HepG2 (cell line): ENCODE data around the gene ARTN. TPM values are rescaled to one million over a fixed set of nuclear protein-coding genes. Genes with fewer than 3 reads are reported as not detected.

Experiments
- ARNT ChIP-seq: fragments of 450-650 bp; IDR thresholded peaks from 2 replicates; pipeline ENCODE4 v1.6.1; 2017
- BRD4 ChIP-seq: sonication (generic); formaldehyde crosslinking; IDR thresholded peaks from 2 replicates; pipeline ENCODE4 v1.4.0; 2020; ENCODE audit warnings: missing genetic modification reagents
- CBFB ChIP-seq: sonication (generic); formaldehyde crosslinking; IDR thresholded peaks from 2 replicates; pipeline ENCODE4 v1.4.0; 2020; ENCODE audit warnings: missing genetic modification reagents
- GABPA ChIP-seq, 2 experiments: IDR thresholded peaks; 2 replicates each; pipeline ENCODE4 v1.6.1; 2011 to 2016; ENCODE audit warnings: low read depth in 2 of 2, low read length in 1 of 2, missing biosample characterization in 1 of 2, missing genetic modification characterization in 1 of 2
- GATAD1 ChIP-seq: IDR thresholded peaks from 2 replicates; pipeline ENCODE4 v1.6.1; 2016; ENCODE audit warnings: missing genetic modification reagents, missing compliant biosample characterization
- MEF2D ChIP-seq: sonication (generic); formaldehyde crosslinking; IDR thresholded peaks from 2 replicates; pipeline ENCODE4 v1.5.1; 2020; ENCODE audit warnings: mild to moderate bottlenecking, missing genetic modification reagents
- NAIF1 ChIP-seq: sonication (generic); formaldehyde crosslinking; IDR thresholded peaks from 2 replicates; pipeline ENCODE4 v1.5.0; 2020; ENCODE audit warnings: mild to moderate bottlenecking, missing genetic modification reagents, borderline replicate concordance
- PHF20 ChIP-seq: sonication (generic); formaldehyde crosslinking; IDR thresholded peaks from 2 replicates; pipeline ENCODE4 v1.5.0; 2020; ENCODE audit warnings: mild to moderate bottlenecking, missing genetic modification reagents
- SNAI1 ChIP-seq: sonication (generic); formaldehyde crosslinking; IDR thresholded peaks from 2 replicates; pipeline ENCODE4 v1.5.0; 2020; ENCODE audit warnings: mild to moderate bottlenecking, missing genetic modification reagents, borderline replicate concordance
- XRCC5 ChIP-seq: fragments of 200-400 bp; formaldehyde crosslinking; optimal IDR thresholded peaks from 2 replicates; pipeline ENCODE3; 2017; ENCODE audit warnings: mild to moderate bottlenecking, low read length
- ZNF160 ChIP-seq: sonication (generic); formaldehyde crosslinking; IDR thresholded peaks from 2 replicates; pipeline ENCODE4 v1.8.0; 2022; ENCODE audit warnings: mild to moderate bottlenecking, inconsistent platforms, missing genetic modification reagents
- ZNF20 ChIP-seq: sonication (generic); formaldehyde crosslinking; IDR thresholded peaks from 2 replicates; pipeline ENCODE4 v1.4.0; 2020; ENCODE audit warnings: mild to moderate bottlenecking, moderate library complexity, missing genetic modification reagents
- ZNF205 ChIP-seq: IDR thresholded peaks from 2 replicates; pipeline ENCODE4 v1.6.1; 2018; ENCODE audit warnings: missing biosample characterization, missing genetic modification reagents
- ZNF260 ChIP-seq: sonication (generic); formaldehyde crosslinking; IDR thresholded peaks from 2 replicates; pipeline ENCODE4 v1.4.0; 2020; ENCODE audit warnings: missing genetic modification reagents, low read depth, mild to moderate bottlenecking, borderline replicate concordance
- ZNF33B ChIP-seq: sonication (generic); formaldehyde crosslinking; IDR thresholded peaks from 2 replicates; pipeline ENCODE4 v1.5.1; 2020; ENCODE audit warnings: mild to moderate bottlenecking, missing genetic modification reagents
- ZNF549 ChIP-seq: sonication (generic); formaldehyde crosslinking; IDR thresholded peaks from 2 replicates; pipeline ENCODE4 v1.5.0; 2020; ENCODE audit warnings: missing genetic modification reagents
- ZNF567 ChIP-seq: sonication (generic); formaldehyde crosslinking; IDR thresholded peaks from 2 replicates; pipeline ENCODE4 v1.8.1; 2023; ENCODE audit warnings: mild to moderate bottlenecking, missing genetic modification reagents, borderline replicate concordance
- ZNF577 ChIP-seq: sonication (generic); formaldehyde crosslinking; IDR thresholded peaks from 2 replicates; pipeline ENCODE4 v1.4.0; 2020; ENCODE audit warnings: mild to moderate bottlenecking, low read depth, missing genetic modification reagents, borderline replicate concordance
- ZNF678 ChIP-seq: sonication (generic); formaldehyde crosslinking; IDR thresholded peaks from 2 replicates; pipeline ENCODE4 v1.4.0; 2020; ENCODE audit warnings: mild to moderate bottlenecking, missing genetic modification reagents
- ZNF777 ChIP-seq: sonication (generic); formaldehyde crosslinking; IDR thresholded peaks from 2 replicates; pipeline ENCODE4 v1.4.0; 2020; ENCODE audit warnings: missing genetic modification reagents
- ZNF879 ChIP-seq: sonication (generic); formaldehyde crosslinking; IDR thresholded peaks from 2 replicates; pipeline ENCODE4 v1.8.1; 2023; ENCODE audit warnings: missing genetic modification reagents
- polyA plus RNA-seq, 8 experiments: library from polyadenylated mRNA; depleted of rRNA in 3 of 8; stranded (reverse) in 7 of 8; unstranded in 1 of 8; fragments of >200 nt; fragmentation: Illumina TruSeq in 4 of 8; extraction: Trizol in 4 of 8; gene quantifications; 2 replicates each; pipeline versions ENCODE4 v1.2.1 to v1.2.3, GENCODE V29; 2011 to 2016; ENCODE audit warnings: low read depth in 4 of 8, missing spikeins in 1 of 8, mixed read lengths in 1 of 8; ENCODE audit not compliant: insufficient read depth in 1 of 8
- total RNA-seq, 5 experiments: library from RNA; depleted of rRNA; stranded (reverse); fragments of >200 nt; fragmentation: Illumina TruSeq; extraction: Trizol; gene quantifications; 2 replicates each; pipeline ENCODE4 v1.2.3, GENCODE V29; 2016; ENCODE audit warnings: low read depth in 1 of 5
- TF ChIP-seq, protein P1 (sequence below), 2 experiments: IDR thresholded peaks; 2 replicates each; pipeline ENCODE4 v1.6.1; 2011 to 2012; ENCODE audit warnings: low read length in 2 of 2, borderline replicate concordance in 1 of 2, low read depth in 1 of 2, mild to moderate bottlenecking in 1 of 2, moderate library complexity in 1 of 2
- TF ChIP-seq, protein P2 (sequence below): sonication (generic); formaldehyde crosslinking; conservative IDR thresholded peaks from 2 replicates; pipeline ENCODE4 v1.8.0; 2022; ENCODE audit warnings: missing genetic modification reagents
- TF ChIP-seq, protein P3 (sequence below): sonication (generic); formaldehyde crosslinking; IDR thresholded peaks from 2 replicates; pipeline ENCODE4 v1.4.0; 2020; ENCODE audit warnings: missing genetic modification reagents, borderline replicate concordance

ARTN gene
- total and polyA plus RNA-seq, 2 of the 13 experiments (the other 11 are each of a cell fraction or from before 2014, with no cell fraction given) = 0.11 to 0.62 TPM

DNA sequence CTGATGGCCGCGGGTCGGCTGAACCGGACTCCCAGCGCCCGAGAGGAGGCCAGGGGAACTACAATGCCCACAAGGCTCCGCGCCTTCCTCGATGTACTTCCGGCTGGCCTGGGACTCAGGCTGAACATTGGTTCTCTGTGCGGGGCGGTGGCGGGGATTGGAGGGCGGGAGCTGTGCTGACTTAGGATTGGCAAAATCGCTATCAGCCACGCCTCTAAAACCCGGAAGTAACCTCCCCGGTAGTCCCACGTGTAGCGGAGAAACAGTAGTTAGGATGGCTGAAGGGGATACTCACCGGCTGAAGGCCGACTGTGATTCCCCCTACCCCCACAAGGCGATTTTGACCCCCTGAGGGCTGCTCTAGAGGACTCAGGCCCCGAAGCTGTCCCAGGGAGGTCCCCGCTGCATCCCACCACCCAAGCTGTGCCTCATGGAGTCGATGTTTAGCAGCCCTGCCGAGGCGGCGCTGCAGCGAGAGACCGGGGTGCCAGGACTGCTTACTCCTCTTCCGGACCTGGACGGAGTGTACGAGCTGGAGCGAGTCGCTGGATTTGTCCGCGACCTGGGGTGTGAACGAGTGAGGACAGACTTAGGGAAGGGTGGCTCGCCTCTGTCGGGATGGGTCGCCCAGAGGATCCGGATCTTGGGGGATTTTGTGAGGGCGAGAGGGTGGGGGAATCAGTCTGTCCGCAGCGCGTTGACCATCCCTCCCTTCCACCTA, 36.3 kb downstream of the ARTN start, which contains the start of gene DPH2 (continued):
- TF ChIP-seq, protein P1, sequence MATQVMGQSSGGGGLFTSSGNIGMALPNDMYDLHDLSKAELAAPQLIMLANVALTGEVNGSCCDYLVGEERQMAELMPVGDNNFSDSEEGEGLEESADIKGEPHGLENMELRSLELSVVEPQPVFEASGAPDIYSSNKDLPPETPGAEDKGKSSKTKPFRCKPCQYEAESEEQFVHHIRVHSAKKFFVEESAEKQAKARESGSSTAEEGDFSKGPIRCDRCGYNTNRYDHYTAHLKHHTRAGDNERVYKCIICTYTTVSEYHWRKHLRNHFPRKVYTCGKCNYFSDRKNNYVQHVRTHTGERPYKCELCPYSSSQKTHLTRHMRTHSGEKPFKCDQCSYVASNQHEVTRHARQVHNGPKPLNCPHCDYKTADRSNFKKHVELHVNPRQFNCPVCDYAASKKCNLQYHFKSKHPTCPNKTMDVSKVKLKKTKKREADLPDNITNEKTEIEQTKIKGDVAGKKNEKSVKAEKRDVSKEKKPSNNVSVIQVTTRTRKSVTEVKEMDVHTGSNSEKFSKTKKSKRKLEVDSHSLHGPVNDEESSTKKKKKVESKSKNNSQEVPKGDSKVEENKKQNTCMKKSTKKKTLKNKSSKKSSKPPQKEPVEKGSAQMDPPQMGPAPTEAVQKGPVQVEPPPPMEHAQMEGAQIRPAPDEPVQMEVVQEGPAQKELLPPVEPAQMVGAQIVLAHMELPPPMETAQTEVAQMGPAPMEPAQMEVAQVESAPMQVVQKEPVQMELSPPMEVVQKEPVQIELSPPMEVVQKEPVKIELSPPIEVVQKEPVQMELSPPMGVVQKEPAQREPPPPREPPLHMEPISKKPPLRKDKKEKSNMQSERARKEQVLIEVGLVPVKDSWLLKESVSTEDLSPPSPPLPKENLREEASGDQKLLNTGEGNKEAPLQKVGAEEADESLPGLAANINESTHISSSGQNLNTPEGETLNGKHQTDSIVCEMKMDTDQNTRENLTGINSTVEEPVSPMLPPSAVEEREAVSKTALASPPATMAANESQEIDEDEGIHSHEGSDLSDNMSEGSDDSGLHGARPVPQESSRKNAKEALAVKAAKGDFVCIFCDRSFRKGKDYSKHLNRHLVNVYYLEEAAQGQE (IDR thresholded peaks at IDR 0.05; ENCODE audit: borderline replicate concordance in 1 of 2, low read depth in 1 of 2, low read length in 2 of 2) = no peak
- TF ChIP-seq ZNF160 (CRISPR knock-in tag) (no peak), ZNF33B (CRISPR knock-in tag) (no peak), MEF2D (no peak), ZNF260 (no peak), SNAI1 (CRISPR knock-in tag) (no peak), ZNF879 (CRISPR knock-in tag) (no peak), ZNF777 (0 out of 2 replicates have a peak, but pooled peaks have one; percentile 32), ZNF20 (CRISPR knock-in tag) (no peak), ZNF577 (no peak), ARNT (no peak), GATAD1 (CRISPR knock-in tag) (peak; percentile 90), ZNF549 (CRISPR knock-in tag) (no peak), XRCC5 (peak; percentile 10), GABPA (IDR thresholded peaks at IDR 0.05; ENCODE audit: low read depth, low read length) (no peak), GABPA (CRISPR knock-in tag; IDR thresholded peaks at IDR 0.05; ENCODE audit: low read depth) (peak; percentile 97), ZNF678 (no peak), NAIF1 (no peak), ZNF567 (CRISPR knock-in tag) (no peak), ZNF205 (CRISPR knock-in tag) (no peak), PHF20 (CRISPR knock-in tag) (peak; percentile 75), CBFB (CRISPR knock-in tag) (no peak), BRD4 (CRISPR knock-in tag) (0 out of 2 replicates have a peak, but pooled peaks have one; percentile 14)
- TF ChIP-seq, protein P2, sequence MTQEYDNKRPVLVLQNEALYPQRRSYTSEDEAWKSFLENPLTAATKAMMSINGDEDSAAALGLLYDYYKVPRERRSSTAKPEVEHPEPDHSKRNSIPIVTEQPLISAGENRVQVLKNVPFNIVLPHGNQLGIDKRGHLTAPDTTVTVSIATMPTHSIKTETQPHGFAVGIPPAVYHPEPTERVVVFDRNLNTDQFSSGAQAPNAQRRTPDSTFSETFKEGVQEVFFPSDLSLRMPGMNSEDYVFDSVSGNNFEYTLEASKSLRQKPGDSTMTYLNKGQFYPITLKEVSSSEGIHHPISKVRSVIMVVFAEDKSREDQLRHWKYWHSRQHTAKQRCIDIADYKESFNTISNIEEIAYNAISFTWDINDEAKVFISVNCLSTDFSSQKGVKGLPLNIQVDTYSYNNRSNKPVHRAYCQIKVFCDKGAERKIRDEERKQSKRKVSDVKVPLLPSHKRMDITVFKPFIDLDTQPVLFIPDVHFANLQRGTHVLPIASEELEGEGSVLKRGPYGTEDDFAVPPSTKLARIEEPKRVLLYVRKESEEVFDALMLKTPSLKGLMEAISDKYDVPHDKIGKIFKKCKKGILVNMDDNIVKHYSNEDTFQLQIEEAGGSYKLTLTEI (CRISPR knock-in tag) = no peak
- TF ChIP-seq, protein P3, sequence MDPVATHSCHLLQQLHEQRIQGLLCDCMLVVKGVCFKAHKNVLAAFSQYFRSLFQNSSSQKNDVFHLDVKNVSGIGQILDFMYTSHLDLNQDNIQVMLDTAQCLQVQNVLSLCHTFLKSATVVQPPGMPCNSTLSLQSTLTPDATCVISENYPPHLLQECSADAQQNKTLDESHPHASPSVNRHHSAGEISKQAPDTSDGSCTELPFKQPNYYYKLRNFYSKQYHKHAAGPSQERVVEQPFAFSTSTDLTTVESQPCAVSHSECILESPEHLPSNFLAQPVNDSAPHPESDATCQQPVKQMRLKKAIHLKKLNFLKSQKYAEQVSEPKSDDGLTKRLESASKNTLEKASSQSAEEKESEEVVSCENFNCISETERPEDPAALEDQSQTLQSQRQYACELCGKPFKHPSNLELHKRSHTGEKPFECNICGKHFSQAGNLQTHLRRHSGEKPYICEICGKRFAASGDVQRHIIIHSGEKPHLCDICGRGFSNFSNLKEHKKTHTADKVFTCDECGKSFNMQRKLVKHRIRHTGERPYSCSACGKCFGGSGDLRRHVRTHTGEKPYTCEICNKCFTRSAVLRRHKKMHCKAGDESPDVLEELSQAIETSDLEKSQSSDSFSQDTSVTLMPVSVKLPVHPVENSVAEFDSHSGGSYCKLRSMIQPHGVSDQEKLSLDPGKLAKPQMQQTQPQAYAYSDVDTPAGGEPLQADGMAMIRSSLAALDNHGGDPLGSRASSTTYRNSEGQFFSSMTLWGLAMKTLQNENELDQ (CRISPR knock-in tag) = no peak
